ENCODE data around the gene HOXB7.

The HOXB7 gene

DNA sequence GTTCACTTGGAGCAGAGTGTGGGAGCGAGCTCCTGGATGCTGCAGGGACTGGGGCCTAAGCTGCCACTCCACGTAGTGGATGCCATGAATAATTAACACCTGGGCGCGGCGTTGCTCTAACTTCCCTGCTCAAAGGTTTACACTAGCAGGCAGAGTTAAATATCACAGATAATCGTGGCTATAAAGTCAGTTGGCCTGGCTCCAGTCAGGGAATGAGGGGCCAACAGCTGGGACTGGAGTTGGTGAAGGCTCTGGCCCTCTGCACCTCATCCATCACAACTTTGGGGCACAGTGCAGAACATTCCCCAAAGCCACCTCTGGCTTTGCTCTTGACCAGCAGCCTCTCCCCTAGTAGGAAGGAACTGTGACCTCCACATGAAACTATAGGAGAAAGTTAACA is 43.6 kb downstream of the HOXB7 start:
- no peak for DNase-seq (ENCODE audit: low spot score)

DNA sequence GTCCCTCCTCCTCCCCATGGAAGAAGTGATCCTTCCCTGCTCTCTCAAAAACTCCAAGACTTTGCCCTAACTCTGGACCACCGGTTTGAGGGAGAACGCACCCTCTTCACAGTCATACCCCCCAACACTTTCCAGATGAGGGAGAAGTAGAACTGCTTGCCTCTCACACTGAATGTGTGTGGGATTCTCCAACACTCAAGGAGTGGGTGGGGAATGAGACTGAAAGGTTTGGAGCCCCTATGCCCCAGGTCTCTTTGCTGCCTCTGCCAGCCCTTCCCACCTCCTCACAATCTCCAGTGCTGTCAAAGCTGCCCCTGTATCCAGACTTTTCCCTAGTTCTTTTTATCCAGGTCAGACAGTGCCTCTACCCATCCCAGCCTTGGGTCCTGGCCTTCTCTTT is 44.1 kb downstream of the HOXB7 start:
- no peak for DNase-seq (ENCODE audit: low spot score)

DNA sequence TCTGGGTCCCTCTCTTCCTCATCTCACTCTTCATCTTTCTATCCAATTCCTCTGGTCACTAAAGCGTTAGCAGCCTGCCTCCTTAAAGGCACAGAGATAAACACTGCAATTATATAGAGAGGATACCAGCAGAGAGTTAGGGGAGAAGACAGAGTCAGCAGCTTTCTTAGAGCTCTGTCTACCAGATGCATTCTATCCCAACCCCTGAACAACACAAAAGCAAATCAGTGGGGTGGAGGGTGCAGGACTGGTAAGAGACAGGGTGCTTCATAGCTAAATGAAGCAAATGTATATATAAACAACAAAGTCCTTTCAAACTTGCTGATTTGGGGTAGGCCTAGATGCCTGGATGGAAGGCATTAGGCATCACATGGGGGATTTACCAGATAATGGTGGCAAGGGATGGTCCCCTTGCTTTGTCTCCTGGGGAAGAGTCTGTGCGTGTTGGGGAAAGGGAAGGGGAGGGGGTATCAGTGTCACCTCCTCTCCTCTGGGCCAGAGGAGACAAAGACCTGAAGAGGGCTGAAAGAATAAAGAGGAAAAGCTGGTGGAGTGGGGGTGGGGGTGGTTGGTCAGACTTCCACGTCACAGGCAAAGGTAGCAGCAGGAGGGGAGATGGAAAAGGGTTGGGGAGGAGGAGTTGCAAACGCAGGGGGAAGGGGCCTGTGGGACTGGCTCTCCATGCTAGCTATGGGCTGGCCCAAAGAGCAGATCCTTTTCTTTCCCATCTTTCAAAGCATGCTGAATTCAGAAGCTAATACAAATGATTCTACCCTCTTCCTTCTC is 44.7 kb downstream of the HOXB7 start:
- DNase-seq (ENCODE audit: low spot score): no peak

DNA sequence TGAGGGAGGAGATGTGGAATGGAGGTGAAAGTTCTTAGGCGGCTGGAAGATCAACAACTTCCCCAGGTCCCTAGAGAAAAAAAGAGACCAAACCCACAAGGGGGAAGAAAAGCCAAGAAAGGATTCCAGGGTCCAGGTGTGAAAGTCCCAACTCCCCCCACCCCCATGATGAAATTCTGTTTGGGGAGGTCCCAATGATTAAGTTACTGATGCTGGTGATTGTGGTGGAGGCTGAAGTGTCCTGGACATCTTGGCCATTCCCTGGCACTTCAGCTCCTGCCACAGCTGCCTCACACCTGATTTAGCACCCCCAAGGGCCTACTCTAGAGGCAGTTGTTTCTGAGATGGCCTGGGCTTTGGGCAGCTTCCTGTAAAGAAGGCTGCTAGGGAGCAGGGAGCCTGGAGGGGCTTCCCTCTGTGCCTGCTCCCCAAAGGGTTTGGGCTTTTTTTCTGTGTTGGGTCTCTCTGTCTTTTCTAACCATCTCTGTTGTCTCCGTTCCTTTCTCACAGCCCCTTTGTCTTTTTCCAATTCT is 45.7 kb downstream of the HOXB7 start:
- no peak for DNase-seq (ENCODE audit: low spot score)

DNA sequence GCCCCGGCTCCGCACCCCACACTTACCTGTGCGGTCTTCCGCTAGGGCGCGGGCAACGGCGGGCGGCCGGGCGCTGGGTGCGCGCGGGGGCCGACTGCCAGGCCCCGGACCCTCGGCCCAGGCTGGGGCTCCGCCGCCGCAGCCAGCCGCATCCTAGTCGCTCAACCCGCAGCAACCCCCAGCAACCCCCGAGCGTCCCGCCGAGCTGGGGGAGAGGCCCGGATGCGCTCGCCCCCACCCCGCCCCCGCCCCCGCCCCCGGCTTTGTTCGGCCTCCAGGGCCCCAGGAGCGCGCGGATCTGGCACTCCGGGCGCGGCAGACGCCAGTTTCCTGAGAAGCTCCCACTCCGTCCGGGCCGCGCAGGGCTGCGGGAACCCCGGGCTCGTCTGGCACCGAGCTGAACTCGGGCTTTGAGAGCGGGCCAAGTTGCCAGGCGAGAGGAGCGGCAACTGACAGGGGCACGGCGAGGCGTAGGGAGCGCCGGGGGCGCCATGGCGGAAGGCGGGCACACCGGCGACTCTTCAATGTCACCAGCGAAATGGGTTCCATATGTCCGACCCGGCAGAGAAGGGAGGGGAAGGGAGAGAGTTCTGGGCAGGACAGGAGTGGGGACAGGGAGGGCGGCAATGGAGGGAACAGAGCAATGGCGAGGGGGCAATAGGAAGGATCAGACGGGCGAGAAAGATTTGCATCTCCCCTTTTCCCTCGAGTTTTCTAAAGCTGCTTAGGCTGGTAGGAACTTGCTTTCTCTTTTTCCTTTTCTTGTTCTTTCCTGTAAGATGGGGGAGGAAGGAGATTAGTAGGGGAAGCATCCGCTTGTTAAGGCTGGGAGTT is 46.4 kb downstream of the HOXB7 start:
- DNase-seq (ENCODE audit: low spot score): no peak

DNA sequence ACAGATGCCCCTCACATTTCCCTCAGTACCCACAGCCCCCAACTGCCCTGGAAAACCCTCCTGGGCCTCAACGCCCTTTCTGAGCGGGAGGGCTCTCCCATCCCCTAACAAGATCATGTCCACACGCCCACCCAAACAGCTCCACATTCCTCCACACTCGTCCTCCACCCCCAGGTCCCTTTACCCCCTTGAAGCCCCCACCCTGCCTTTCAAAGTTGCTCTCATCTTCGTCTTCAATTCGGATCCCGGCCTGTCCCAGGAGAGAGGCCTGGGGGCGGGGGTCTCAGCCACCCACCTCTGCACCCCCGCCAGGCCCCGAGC is 47.0 kb downstream of the HOXB7 start:
- DNase-seq (ENCODE audit: low spot score): no peak

DNA sequence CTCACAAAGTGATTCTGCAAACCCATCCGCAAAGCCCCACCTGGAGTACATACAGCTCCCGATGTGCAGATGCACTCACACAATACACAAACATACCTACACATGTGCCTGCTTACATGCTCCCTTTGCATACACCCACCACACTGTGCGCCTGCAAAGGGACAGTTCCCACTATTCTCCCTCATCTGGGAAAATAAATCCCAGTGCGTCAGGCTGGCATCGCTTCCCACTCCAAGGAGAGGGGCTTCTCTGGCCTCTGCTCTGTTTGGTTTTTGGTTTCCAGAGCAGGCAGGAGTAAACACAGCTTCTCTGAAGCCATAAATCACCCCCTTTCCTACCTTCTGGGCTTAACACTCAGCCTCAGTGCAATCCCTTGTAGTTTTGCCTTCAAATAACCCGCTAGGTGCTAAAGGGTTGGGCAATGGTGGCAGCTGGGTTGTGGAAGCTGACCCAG is 47.4 kb downstream of the HOXB7 start:
- DNase-seq (ENCODE audit: low spot score): no peak

DNA sequence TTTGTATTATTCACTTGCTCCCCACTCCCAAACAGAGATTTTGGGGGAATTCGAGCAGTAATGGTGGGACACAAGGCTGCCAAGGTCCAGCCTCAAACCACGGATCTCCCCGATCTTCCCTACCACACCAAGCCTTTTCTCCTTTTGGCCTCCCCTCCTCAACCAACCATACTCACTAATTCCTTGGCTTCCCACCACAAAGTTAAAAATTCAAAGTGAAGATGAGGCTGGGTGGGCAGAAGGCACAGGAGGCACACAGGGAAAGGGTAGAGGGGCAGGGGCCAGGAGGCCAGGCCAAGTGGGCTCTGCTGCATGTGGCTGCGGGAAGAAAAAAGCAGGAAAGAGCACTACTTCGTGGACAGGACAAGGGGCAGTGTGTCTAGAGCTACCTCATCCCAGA is 47.9 kb downstream of the HOXB7 start:
- no peak for DNase-seq (ENCODE audit: low spot score)

DNA sequence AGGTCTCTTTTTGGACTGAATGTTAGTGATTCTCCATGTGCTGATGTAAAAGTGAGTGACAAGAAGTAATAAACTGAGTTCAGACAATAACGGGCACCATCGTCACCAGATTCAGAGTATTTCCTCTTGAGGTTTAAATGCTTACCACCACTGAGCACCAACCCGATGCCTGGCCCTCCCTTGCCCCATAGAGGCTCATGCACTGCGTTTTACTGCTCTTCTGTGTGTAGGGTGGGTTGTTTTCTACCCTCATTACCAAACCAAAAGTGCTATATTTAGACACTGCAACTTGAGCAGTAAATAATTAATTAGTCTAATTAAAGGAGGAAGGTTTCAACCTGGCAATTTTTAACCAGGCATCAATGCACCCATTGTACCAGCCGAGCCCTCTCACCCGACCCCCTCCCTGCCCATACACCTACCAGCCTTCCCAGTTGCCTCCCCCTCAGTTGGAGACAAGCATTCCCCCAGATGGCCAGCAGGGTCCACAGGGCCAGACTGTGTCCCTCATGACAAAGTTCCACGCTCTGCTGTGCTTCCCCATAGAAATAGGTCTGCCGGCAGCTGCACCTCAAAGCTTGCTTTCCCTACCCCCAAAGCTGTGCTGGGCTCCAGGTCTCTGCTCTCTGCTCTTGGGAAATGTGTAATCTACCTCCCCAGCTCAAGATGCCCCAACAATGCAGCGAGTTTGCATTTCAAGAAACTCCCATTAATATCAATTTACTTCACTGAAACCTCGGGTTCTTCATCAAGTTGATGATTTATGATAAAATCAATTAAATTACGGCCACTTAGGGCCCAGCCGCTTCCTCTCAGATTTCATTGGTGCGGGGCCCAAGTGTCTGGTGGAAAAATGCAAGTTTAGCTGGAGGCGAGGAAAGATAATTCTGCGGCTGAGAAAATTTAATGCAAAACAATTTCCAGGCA is 48.7 kb downstream of the HOXB7 start:
- DNase-seq (ENCODE audit: low spot score): peak; percentile 15

DNA sequence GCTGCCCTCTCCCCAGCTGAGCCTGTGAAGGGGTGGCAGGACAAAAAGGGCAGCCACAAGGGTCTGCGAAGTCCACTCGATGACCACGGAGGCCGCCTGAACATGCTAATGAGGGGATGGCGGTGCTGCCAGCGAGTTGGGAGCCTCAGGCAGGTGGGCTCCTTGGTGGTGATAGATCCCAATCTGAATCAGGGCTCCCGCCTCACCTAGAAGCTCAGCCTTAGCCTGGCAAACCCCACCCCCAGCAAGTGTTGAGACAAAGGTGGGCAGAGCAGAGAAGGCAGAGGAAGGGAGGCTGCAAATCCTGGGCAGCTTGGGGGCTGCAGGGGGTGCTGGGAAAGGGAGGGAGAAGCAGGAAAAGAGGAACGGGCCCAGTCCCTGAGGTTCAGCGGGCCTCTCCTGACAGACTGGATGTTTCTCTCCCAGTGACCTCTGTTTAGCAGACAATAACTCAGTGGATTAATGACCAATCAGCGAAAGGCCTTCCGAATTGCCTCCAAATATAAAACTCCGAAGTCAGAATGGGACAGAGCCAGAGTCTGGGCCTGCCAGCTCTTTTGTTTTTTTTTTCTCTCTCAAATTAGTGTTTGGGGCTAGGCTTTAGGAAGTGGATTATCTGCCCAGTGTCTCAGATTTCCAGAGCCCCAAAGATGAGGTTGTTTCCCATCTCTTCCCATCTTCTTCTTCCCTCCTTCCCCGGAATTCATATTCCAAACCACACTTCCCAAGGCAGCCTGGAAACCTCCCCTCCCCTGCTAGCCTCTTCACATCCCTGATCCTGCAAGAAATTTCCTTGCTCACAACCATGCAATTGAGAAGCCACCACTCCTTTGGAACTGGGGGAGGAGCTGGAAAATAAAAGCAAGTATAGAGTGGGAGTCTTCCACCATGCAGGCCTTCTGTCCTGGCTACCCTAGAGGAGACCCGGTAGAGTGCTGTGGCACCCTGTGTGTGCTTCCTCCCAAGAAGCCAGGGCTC is 50.7 kb downstream of the HOXB7 start:
- DNase-seq (ENCODE audit: low spot score): no peak

DNA sequence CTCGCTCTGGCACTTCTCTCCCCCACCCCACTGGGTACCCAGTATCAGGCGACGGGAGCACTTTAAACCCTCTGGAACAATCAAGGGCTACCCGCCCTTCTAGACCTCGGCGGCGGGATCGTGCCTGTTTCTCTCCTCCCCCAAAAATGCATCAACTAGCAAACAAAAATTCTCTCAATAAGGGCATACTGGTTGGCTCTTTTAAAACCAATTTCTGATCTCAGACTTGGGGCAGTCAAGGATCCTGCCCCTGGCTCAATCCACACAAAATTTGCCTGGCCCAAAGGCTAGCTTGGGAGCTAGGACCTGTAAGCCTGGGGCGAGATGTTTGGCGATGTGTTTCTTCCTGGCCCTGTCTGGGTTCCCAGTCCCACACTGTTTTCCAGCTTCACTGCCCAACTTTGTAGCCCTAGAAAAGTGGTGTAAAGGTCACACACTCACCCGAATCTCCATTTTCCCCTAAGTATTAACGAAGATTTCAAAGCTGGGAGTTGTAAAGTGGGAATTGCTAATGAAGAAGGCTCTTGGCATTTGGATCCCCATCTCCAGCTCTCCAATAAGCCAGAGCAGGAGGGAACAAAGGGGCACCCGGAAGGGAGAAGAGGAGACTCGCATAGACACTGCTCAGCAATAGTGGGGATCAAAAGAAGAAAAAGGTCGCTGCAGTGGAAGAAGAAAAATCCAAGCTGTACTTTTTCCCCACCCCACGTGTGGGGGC is 51.5 kb downstream of the HOXB7 start:
- no peak for DNase-seq (ENCODE audit: low spot score)

DNA sequence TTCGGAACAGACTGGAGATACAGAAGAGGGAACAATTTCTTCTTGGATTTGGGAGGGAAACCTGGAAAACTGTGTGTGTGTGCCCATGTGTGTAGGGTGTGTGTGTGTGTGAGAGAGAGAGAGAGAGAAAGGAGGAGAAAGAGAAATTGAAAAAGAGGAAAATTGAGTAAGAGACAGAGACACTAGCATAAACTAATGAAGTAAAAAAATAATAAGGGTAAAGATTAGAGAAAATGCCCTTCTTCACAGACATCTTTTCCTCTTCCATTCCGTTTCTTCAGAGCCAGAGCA is 52.0 kb downstream of the HOXB7 start:
- DNase-seq (ENCODE audit: low spot score): no peak

DNA sequence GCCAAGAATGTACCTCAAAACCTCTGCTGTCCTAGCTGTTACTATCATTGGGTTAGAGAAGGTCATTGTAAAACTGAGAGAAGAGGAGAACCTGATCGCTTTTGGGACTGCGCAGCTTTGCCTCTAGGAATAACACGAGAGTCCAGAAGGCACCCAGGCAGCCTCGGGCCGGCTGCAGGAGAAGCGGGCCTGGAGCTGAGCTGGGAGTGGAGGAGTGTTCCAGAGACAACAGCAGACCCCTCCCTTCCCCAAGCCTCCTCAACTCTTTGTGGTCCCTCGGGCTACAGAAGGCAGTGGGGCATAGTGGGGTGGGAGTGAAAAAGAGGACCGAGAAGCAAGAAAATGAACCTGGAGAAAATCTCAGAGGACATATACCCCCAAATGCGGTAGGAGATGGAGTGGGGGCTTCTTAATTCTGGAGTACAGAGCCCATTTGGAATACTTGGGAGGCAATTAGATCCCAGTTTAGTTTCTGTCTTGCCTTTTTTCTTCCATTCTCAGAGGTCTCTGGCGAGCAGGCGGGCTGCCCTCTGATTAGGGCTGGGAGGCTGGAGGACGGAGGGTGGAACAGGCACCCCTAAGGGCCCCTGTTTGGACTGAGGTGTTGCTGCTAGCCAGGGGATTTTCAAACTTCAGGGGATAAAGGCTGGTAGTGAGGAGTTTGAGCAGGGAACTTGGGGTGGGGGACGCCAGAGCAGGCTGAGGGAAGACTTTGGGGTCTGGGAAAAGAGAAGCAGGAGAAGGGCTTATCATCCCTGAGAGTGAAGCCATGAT is 52.6 kb downstream of the HOXB7 start:
- no peak for DNase-seq (ENCODE audit: low spot score)

Small RNAs within 50 kb of the gene (small RNA-seq; reads per million reads assigned to genes)
- 0 reads per million in 2 experiments for gene MIR196A1
